G401 (cell line): ENCODE measurements around the gene CFAP126. TPM values are rescaled to one million over a fixed set of nuclear protein-coding genes. Genes with fewer than 3 reads are reported as not detected.
"Not testable (repeated sequence)": the region's sequence is repeated elsewhere in the genome, so short reads cannot be mapped to it uniquely, and the experiment has no call there.

ENCODE experiments used
- DNase-seq: peaks from one replicate; pipeline ENCODE4 v3.0.0-alpha.2; 2015; ENCODE audit warnings: low spot score
- in situ Hi-C: cut with HindIII; loops from 2 replicates; pipeline ENCODE4 v1.10.0; 2016; ENCODE audit warnings: low sequenced_read_pairs, mixed read lengths
- total RNA-seq: library from RNA; depleted of rRNA; stranded (reverse); fragments of >200 nt; shearing (Covaris generic); gene quantifications from 2 replicates; pipeline ENCODE4 v1.2.3, GENCODE V29; 2014; rRNA removed

The CFAP126 gene
- total RNA-seq, 1 experiment from 2014 or later, result not detected

DNA sequence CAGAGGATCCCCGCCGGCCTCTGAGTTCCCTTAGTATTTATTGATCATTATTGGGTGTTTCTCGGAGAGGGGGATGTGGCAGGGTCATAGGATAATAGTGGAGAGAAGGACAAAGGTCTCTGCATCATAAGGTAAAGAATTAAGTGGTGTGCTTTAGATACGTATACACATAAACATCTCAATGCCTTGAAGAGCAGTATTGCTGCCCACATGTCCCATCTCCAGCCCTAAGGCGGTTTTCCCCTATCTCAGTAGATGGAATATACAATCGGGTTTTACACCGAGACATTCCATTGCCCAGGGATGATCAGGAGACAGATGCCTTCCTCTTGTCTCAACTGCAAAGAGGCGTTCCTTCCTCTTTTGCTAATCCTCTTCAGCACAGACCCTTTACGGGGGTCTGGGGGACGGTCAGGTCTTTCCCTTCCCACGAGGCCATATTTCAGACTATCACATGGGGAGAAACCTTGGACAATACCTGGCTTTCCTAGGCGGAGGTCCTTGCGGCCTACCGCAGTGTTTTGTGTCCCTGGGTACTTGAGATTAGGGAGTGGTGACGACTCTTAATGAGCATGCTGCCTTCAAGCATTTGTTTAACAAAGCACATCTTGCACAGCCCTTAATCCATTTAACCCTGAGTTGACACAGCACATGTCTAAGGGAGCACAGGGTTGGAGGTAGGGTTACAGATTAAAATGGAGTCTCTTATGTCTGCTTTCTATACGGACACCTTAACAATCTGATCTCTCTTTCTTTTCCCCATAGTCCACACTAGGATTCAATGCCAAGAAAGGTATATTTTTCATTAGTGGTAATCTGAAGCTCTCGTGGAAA lies 51.6 kb downstream of the CFAP126 start:
- in situ Hi-C loops, result not testable (repeated sequence)

More for the DNA sequence above, 51.6 kb downstream of the CFAP126 start:
- DNase-seq, result not testable (repeated sequence)

Other genes starting within 250 kb of the CFAP126 start
- gene PFDN2, start 249.8 kb downstream of the CFAP126 start, total RNA-seq, result 17.5 and 20.8 TPM in 2 replicates
- gene NIT1, start 249.8 kb downstream of the CFAP126 start, total RNA-seq, result 19.4 and 22.3 TPM in 2 replicates
- gene DEDD, start 235.2 kb downstream of the CFAP126 start, total RNA-seq, result 22.9 and 48.1 TPM in 2 replicates
- gene UFC1, start 213.9 kb downstream of the CFAP126 start, total RNA-seq, result 70.8 and 72.9 TPM in 2 replicates
- 3.3 and 8.3 TPM in 2 replicates for gene USP21, start 208.4 kb downstream of the CFAP126 start, total RNA-seq
- 22.7 and 27.2 TPM in 2 replicates for gene PPOX, start 201.4 kb downstream of the CFAP126 start, total RNA-seq
- 19.4 and 27.9 TPM in 2 replicates for gene B4GALT3, start 190.4 kb downstream of the CFAP126 start, total RNA-seq
- gene ADAMTS4, start 168.8 kb downstream of the CFAP126 start, total RNA-seq, result 0.43 and 0.95 TPM in 2 replicates
- gene NDUFS2, start 165.5 kb downstream of the CFAP126 start, total RNA-seq, result 215 and 238 TPM in 2 replicates
- gene FCER1G, start 152.6 kb downstream of the CFAP126 start, total RNA-seq, result 0.49 TPM in 1 of 2 replicates, not detected in the other
- not detected in 2 replicates for gene APOA2, start 144.2 kb downstream of the CFAP126 start, total RNA-seq
- gene TOMM40L, start 141.8 kb downstream of the CFAP126 start, total RNA-seq, result 24.2 and 37.4 TPM in 2 replicates
- not detected in 2 replicates for gene NR1I3, start 129.7 kb downstream of the CFAP126 start, total RNA-seq
- gene PCP4L1, start 109.1 kb downstream of the CFAP126 start, total RNA-seq, result not detected in 2 replicates
- gene MPZ, start 57.9 kb downstream of the CFAP126 start, total RNA-seq, result 0.68 TPM in 1 of 2 replicates, not detected in the other
- gene SDHC, start 53.5 kb downstream of the CFAP126 start, total RNA-seq, result 342 and 386 TPM in 2 replicates
- 0.07 TPM in 1 of 2 replicates, not detected in the other for gene FCGR2A, start 137.6 kb upstream of the CFAP126 start, total RNA-seq
- 0.06 and 1.1 TPM in 2 replicates for gene HSPA6, start 156.7 kb upstream of the CFAP126 start, total RNA-seq
- gene FCGR3A, start 181.9 kb upstream of the CFAP126 start, total RNA-seq, result not detected in 2 replicates